GM13976 (cell line): ENCODE results near the gene UBE2S.
"Not testable (repeated sequence)": the region's sequence is repeated elsewhere in the genome, so short reads cannot be mapped to it uniquely, and the experiment has no call there.

ENCODE experiments used
- DNase-seq: peaks from one replicate; pipeline ENCODE4 v3.0.0; 2012; ENCODE audit warnings: low spot score
- CTCF ChIP-seq: IDR thresholded peaks from 2 replicates; pipeline ENCODE4 v1.5.1; 2012; ENCODE audit warnings: borderline replicate concordance, mild to moderate bottlenecking; ENCODE audit not compliant: insufficient read depth; ENCODE audit errors: extremely low read depth, missing control alignments, control extremely low read depth
- in situ Hi-C: fragments of 300-500 bp; cut with MboI; formaldehyde crosslinking; loops from one replicate; pipeline ENCODE4 v1.12.0; 2022; ENCODE audit warnings: low sequenced_read_pairs, mixed read lengths, inconsistent platforms; ENCODE audit not compliant: unreplicated experiment

UBE2S gene

GRCh38 chr19:55407550-55407799, at the start of gene UBE2S:
Gene UBE2S (minus strand): TSS chr19:55407788. CDS start chr19:55407589, 199 bp downstream.
- DNase-seq, in situ Hi-C loops: not testable (repeated sequence)

- no peak for DNase-seq
- in situ Hi-C loops: no loop called here
- no peak for TF ChIP-seq CTCF
Measured at GRCh38 chr19:55456347-55456746, 48.8 kb upstream of the UBE2S start.

GRCh38 chr19:55455576-55456235, 48.1 kb upstream of the UBE2S start:
- in situ Hi-C loops: no loop called here
- no peak for TF ChIP-seq CTCF
- no peak for DNase-seq

GRCh38 chr19:55454787-55455243, 47.2 kb upstream of the UBE2S start:
- in situ Hi-C loops: no loop called here
- peak; percentile 75 for DNase-seq
- TF ChIP-seq CTCF: peak; percentile 68

- no peak for TF ChIP-seq CTCF
- in situ Hi-C loops: no loop called here
- no peak for DNase-seq
Measured at GRCh38 chr19:55453511-55454260, 46.1 kb upstream of the UBE2S start.

- no peak for DNase-seq
- in situ Hi-C loops: no loop called here
- no peak for TF ChIP-seq CTCF
Measured at GRCh38 chr19:55452749-55453346, 45.3 kb upstream of the UBE2S start.

- in situ Hi-C loops: no loop called here
- TF ChIP-seq CTCF: no peak
- DNase-seq: no peak
Measured at GRCh38 chr19:55451965-55452748, 44.6 kb upstream of the UBE2S start.
